ENCODE results near the gene HOXA5.

HOXA5 gene

GRCh38 chr7:27106901-27107240 lies 36.6 kb downstream of the HOXA5 start:
- no peak for DNase-seq (ENCODE audit: low read depth)

- no peak for DNase-seq (ENCODE audit: low read depth)
These were observed 37.1 kb downstream of the HOXA5 start for GRCh38 chr7:27106181-27106900.

- DNase-seq (ENCODE audit: low read depth): no peak
These were observed 38.0 kb downstream of the HOXA5 start for GRCh38 chr7:27105301-27106031.

- DNase-seq (ENCODE audit: low read depth): no peak
These were observed 39.0 kb downstream of the HOXA5 start for GRCh38 chr7:27104341-27105058.

GRCh38 chr7:27103489-27104226 lies 39.8 kb downstream of the HOXA5 start:
- DNase-seq (ENCODE audit: low read depth): no peak

GRCh38 chr7:27102581-27103442 lies 40.7 kb downstream of the HOXA5 start, which contains the start of gene HOXA2:
TSS of gene HOXA2 (minus strand) at chr7:27102683. CDS start at chr7:27102500, 183 bp downstream.
- DNase-seq (ENCODE audit: low read depth): no peak

- DNase-seq (ENCODE audit: low read depth): no peak
These were observed 41.4 kb downstream of the HOXA5 start for GRCh38 chr7:27101957-27102580.

GRCh38 chr7:27101171-27101956 lies 42.1 kb downstream of the HOXA5 start:
- DNase-seq (ENCODE audit: low read depth): no peak

GRCh38 chr7:27100694-27101170 lies 42.7 kb downstream of the HOXA5 start:
- DNase-seq (ENCODE audit: low read depth): no peak

GRCh38 chr7:27099453-27100370 lies 43.8 kb downstream of the HOXA5 start:
- no peak for DNase-seq (ENCODE audit: low read depth)

- DNase-seq (ENCODE audit: low read depth): no peak
These were observed 44.7 kb downstream of the HOXA5 start for GRCh38 chr7:27098578-27099451.

- no peak for DNase-seq (ENCODE audit: low read depth)
These were observed 45.5 kb downstream of the HOXA5 start for GRCh38 chr7:27097686-27098577.

- no peak for DNase-seq (ENCODE audit: low read depth)
These were observed 46.5 kb downstream of the HOXA5 start for GRCh38 chr7:27096768-27097514.

- DNase-seq (ENCODE audit: low read depth): peak; percentile 44
These were observed 47.3 kb downstream of the HOXA5 start, which contains the start of gene HOXA1 for GRCh38 chr7:27095897-27096767. TSS of gene HOXA1 (minus strand) at chr7:27096000. CDS start at chr7:27095912, 88 bp downstream.
